HG03139 (cell line): ENCODE measurements around the gene RRBP1.

Experiments
- ATAC-seq: cut with Tn5 transposase; IDR thresholded peaks from one replicate; pipeline ENCODE4 v1.9.1; 2021; ENCODE audit not compliant: unreplicated experiment

Gene RRBP1

DNA sequence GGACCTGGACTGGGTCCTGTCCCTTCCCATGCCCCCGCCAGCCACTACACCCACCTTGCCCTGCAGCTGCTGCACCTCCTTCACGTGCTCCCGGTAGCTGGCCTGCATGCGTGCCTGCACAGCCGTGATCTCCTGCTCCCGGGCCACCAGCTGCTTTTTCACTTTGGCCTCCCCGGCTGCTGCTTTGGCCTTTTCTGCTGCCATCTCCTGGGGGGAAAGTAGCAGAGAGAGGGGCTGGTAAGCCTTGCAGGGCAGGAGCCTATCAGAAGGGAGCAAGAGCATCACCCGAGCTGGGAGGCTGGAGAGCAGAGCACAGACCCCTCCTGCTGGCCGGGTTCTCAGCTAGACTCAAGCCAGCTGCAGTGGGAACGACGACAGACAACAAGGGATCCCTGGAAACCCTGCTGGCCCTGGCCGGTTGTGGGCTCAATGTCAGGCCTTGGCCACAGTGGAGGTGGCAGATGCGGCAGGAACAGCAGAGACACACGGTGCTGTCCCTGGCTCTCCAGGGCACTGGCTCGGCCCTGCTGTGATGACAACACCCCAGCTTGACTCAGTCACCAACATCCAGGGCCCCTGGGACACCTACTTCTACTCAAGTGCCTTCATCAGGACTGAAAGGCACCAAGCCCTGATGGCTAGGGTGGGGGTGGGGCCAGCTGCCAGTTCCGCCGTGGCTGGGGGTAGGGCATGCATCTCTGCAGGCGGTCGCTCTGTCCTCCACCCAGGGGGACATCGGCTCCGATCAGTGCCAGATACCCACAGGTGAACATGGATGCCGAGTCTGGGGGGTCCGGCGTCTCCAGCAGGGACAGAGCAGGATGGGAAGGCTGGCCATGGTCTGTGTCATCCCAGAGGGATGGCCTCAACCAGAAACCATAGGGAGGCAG is 45.3 kb downstream of the RRBP1 start:
- no peak for ATAC-seq

- no peak for ATAC-seq
Observed at GRCh38 chr20:17635332-17636244, 46.5 kb downstream of the RRBP1 start.

GRCh38 chr20:17634661-17635331 is 47.2 kb downstream of the RRBP1 start:
- ATAC-seq = no peak

GRCh38 chr20:17633850-17634500 is 48.1 kb downstream of the RRBP1 start:
- no peak for ATAC-seq

DNA sequence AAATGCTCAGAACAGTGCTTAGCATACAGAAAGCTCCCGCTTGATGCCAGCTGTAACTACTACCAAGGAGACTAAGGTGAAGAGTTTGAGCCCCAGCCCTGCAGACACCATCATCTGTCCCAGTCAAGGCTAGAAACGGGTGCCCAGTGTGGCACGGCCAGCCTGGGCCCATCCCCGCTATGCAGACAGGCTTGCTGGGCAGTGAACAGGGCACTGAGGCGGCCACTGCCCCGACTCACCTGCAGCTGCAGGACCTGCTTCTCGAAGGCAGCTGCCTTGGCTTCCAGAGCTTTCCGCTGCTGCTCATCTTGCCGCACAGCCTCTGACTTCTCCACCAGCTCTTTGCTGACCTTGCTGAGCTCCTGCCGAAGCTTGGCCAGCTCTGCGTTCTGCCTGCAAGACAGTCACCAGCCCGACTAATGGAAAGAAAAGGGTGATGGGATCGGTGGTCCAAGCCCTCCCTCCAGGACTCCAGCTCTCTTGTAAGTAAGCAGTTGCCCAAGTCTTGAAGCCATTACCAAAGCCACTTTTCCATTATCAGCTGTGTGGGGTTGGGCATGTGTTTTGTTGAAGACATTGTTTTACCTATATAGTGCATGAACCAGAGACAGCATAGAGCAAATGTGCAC is 48.7 kb downstream of the RRBP1 start:
- ATAC-seq = no peak

GRCh38 chr20:17631576-17632319 is 50.3 kb downstream of the RRBP1 start:
- no peak for ATAC-seq

DNA sequence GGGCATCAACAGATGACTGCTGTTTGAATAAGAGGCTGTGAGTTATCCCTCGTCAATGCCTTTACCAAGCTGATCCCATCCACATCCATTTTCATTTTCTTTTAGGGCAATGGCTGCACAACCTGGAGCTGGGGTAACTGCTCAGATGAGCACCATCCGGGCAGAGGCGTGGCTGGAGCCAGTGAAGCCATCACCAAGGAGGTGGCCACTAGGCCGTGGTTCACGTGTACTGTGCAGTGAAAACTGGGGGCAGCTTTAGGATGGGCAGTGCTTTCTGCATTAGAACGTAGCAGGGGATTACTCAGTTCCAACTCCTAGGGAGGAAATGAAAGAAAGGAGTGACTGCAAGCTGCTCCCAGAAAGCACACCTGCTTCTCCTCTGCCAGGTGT is 51.2 kb downstream of the RRBP1 start:
- no peak for ATAC-seq

- no peak for ATAC-seq
Observed at GRCh38 chr20:17630151-17630805, 51.8 kb downstream of the RRBP1 start.

- ATAC-seq = no peak
Observed at GRCh38 chr20:17629678-17630089, 52.4 kb downstream of the RRBP1 start.

DNA sequence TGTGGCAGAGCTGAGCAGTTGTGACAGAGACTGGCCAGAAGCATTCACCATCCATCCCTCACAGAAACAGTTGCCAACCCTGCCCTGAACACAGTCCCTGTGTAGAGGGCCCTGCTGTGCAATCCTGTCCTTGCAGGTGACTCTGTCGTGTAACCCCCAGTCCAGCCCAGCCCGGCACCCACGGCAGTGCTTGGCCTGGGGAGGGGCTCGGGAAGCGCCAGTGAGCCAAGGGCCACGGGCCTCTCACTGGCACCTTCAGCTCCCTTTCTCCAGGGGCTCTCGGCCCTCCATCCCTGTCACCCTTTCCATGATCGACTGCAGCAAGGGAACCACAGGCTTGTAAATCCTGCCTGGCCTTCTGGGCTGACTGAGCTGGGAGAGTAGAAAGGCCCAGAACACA is 53.0 kb downstream of the RRBP1 start:
- ATAC-seq = no peak

- no peak for ATAC-seq
Observed at GRCh38 chr20:17628101-17628841, 53.8 kb downstream of the RRBP1 start.

GRCh38 chr20:17627101-17627955 is 54.7 kb downstream of the RRBP1 start:
- ATAC-seq = no peak

GRCh38 chr20:17626217-17627007 is 55.6 kb downstream of the RRBP1 start:
- ATAC-seq = no peak

- ATAC-seq = no peak
Observed at GRCh38 chr20:17625246-17626051, 56.6 kb downstream of the RRBP1 start.

DNA sequence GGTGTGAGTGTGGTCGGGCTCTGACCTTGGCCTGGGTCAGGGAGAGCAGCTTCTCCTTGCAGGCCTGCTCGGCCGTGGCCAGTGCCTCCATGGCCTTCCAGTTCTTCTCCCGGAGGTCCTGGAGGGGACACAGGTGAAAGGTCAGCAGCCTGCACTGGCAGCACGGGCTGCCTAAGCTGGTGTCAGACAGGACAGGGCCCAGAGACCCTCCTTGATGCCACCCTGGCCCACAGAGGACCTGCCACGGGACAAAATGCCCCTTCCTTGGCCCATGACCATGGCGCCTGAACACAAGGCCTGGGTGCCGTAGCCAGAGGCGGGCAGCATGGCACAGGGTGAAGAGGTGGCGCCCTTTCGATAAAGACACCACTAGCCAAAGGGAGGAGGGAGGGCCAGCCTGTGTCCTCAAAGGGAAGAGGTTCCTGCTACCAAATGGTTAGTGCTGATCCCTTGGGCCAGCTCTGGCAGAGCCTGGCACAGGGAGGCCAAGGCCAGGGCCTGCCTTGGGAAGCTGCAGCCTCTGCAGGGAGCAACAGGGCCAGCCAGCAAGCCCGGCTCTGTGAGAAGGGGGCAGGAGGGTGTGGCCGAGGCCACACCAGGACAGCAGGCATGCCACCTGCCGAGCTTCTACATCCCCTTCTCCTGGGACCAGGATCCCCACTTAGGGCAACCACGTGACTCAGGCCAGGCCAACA is 57.3 kb downstream of the RRBP1 start:
- ATAC-seq = no peak
